HepG2 (cell line): ENCODE measurements around the gene NME1. TPM values are rescaled to one million over a fixed set of nuclear protein-coding genes. Genes with fewer than 3 reads are reported as not detected.

Experiments
- ASH2L ChIP-seq: fragments of 300-600, 200-600 bp; sonication (generic); IDR thresholded peaks from 2 replicates; pipeline ENCODE4 v1.7.0; 2017; ENCODE audit warnings: low read depth, mild to moderate bottlenecking, moderate library complexity, mixed read lengths, low read length; ENCODE audit not compliant: insufficient read length
- ATM ChIP-seq: fragments of 450-650 bp; IDR thresholded peaks from 2 replicates; pipeline ENCODE4 v1.7.1; 2017; ENCODE audit warnings: mild to moderate bottlenecking, borderline replicate concordance
- CBX5 ChIP-seq: sonication (generic); formaldehyde crosslinking; IDR thresholded peaks from 2 replicates; pipeline ENCODE4 v1.4.0; 2020; ENCODE audit warnings: missing genetic modification reagents, borderline replicate concordance
- DR1 ChIP-seq: sonication (generic); formaldehyde crosslinking; IDR thresholded peaks from 2 replicates; pipeline ENCODE4 v1.8.0; 2021; ENCODE audit warnings: mild to moderate bottlenecking, missing genetic modification reagents, inconsistent platforms
- GTF3A ChIP-seq: sonication (generic); formaldehyde crosslinking; conservative IDR thresholded peaks from 2 replicates; pipeline ENCODE4 v1.4.0; 2020; ENCODE audit warnings: mild to moderate bottlenecking, missing genetic modification reagents
- HNRNPLL ChIP-seq: fragments of 200-400 bp; formaldehyde crosslinking; IDR thresholded peaks from 2 replicates; pipeline ENCODE4 v1.6.1; 2017; ENCODE audit warnings: mild to moderate bottlenecking, low read depth, low read length; ENCODE audit not compliant: poor library complexity, severe bottlenecking
- IRX3 ChIP-seq: sonication (generic); formaldehyde crosslinking; IDR thresholded peaks from 2 replicates; pipeline ENCODE4 v1.8.1; 2023; ENCODE audit warnings: mild to moderate bottlenecking, low read depth, missing genetic modification reagents, borderline replicate concordance
- KDM2A ChIP-seq: sonication (generic); formaldehyde crosslinking; IDR thresholded peaks from 2 replicates; pipeline ENCODE4 v1.4.0; 2020; ENCODE audit warnings: low read depth, missing genetic modification reagents, borderline replicate concordance
- KDM6A ChIP-seq: IDR thresholded peaks from 2 replicates; pipeline ENCODE4 v1.6.1; 2016; ENCODE audit warnings: low read depth
- KLF6 ChIP-seq: IDR thresholded peaks from 2 replicates; pipeline ENCODE4 v1.8.0; 2016; ENCODE audit warnings: missing biosample characterization, missing genetic modification reagents
- MAFG ChIP-seq: sonication (generic); formaldehyde crosslinking; IDR thresholded peaks from 2 replicates; pipeline ENCODE4 v1.5.1; 2020; ENCODE audit warnings: mild to moderate bottlenecking, missing genetic modification reagents
- MED1 ChIP-seq: sonication (generic); formaldehyde crosslinking; IDR thresholded peaks from 2 replicates; pipeline ENCODE4 v1.4.0; 2020; ENCODE audit warnings: missing genetic modification reagents
- NCOA1 ChIP-seq: sonication (generic); formaldehyde crosslinking; IDR thresholded peaks from 2 replicates; pipeline ENCODE4 v1.9.0; 2021; ENCODE audit warnings: missing genetic modification reagents
- NFIB ChIP-seq: sonication (generic); formaldehyde crosslinking; IDR thresholded peaks from 2 replicates; pipeline ENCODE4 v1.9.0; 2021; ENCODE audit warnings: missing genetic modification reagents, mild to moderate bottlenecking, borderline replicate concordance
- NPAS2 ChIP-seq: sonication (generic); formaldehyde crosslinking; IDR thresholded peaks from 2 replicates; pipeline ENCODE4 v1.8.0; 2022; ENCODE audit warnings: mild to moderate bottlenecking, missing genetic modification reagents, borderline replicate concordance
- PHF20 ChIP-seq: sonication (generic); formaldehyde crosslinking; IDR thresholded peaks from 2 replicates; pipeline ENCODE4 v1.5.0; 2020; ENCODE audit warnings: mild to moderate bottlenecking, missing genetic modification reagents
- RCOR2 ChIP-seq: IDR thresholded peaks from 2 replicates; pipeline ENCODE4 v1.6.1; 2016; ENCODE audit warnings: missing biosample characterization, missing genetic modification reagents
- RFXAP ChIP-seq: sonication (generic); formaldehyde crosslinking; IDR thresholded peaks from 2 replicates; pipeline ENCODE4 v1.4.0; 2020; ENCODE audit warnings: missing genetic modification reagents, borderline replicate concordance
- SOX6 ChIP-seq, 2 experiments: fragments of 450-650 bp in 1 of 2; sonication (generic) in 1 of 2; formaldehyde crosslinking in 1 of 2; IDR thresholded peaks; 2 replicates each; pipeline versions ENCODE4 v1.4.0 to v1.6.1; 2017 to 2020; ENCODE audit warnings: antibody characterized with exemption in 1 of 2, mild to moderate bottlenecking in 1 of 2, missing genetic modification reagents in 1 of 2
- ZNF253 ChIP-seq: sonication (generic); formaldehyde crosslinking; IDR thresholded peaks from 2 replicates; pipeline ENCODE4 v1.8.0; 2022; ENCODE audit warnings: mild to moderate bottlenecking, missing genetic modification reagents, borderline replicate concordance
- ZNF367 ChIP-seq: sonication (generic); formaldehyde crosslinking; IDR thresholded peaks from 2 replicates; pipeline ENCODE4 v1.4.0; 2020; ENCODE audit warnings: missing genetic modification reagents, borderline replicate concordance
- ZNF747 ChIP-seq: sonication (generic); formaldehyde crosslinking; IDR thresholded peaks from 2 replicates; pipeline ENCODE4 v1.8.1; 2023; ENCODE audit warnings: missing genetic modification reagents, mild to moderate bottlenecking, borderline replicate concordance
- ZNF775 ChIP-seq: sonication (generic); formaldehyde crosslinking; IDR thresholded peaks from 2 replicates; pipeline ENCODE4 v1.4.0; 2020; ENCODE audit warnings: missing genetic modification reagents, mild to moderate bottlenecking, moderate library complexity, borderline replicate concordance
- ZNF792 ChIP-seq: IDR thresholded peaks from 2 replicates; pipeline ENCODE4 v1.6.1; 2016
- polyA plus RNA-seq, 8 experiments: library from polyadenylated mRNA; depleted of rRNA in 3 of 8; stranded (reverse) in 7 of 8; unstranded in 1 of 8; fragments of >200 nt; fragmentation: Illumina TruSeq in 4 of 8; extraction: Trizol in 4 of 8; gene quantifications; 2 replicates each; pipeline versions ENCODE4 v1.2.1 to v1.2.3, GENCODE V29; 2011 to 2016; ENCODE audit warnings: low read depth in 4 of 8, missing spikeins in 1 of 8, mixed read lengths in 1 of 8; ENCODE audit not compliant: insufficient read depth in 1 of 8
- total RNA-seq, 5 experiments: library from RNA; depleted of rRNA; stranded (reverse); fragments of >200 nt; fragmentation: Illumina TruSeq; extraction: Trizol; gene quantifications; 2 replicates each; pipeline ENCODE4 v1.2.3, GENCODE V29; 2016; ENCODE audit warnings: low read depth in 1 of 5
- TF ChIP-seq, protein P1 (sequence below): IDR thresholded peaks from 2 replicates; pipeline ENCODE4 v1.6.1; 2016; ENCODE audit warnings: low read depth, borderline replicate concordance
- TF ChIP-seq, protein P2 (sequence below): sonication (generic); formaldehyde crosslinking; conservative IDR thresholded peaks from 2 replicates; pipeline ENCODE4 v1.8.0; 2022; ENCODE audit warnings: mild to moderate bottlenecking, moderate library complexity, missing genetic modification reagents
- TF ChIP-seq, protein P3 (sequence below): IDR thresholded peaks from 2 replicates; pipeline ENCODE4 v1.6.1; 2016; ENCODE audit warnings: low read depth, control low read depth

NME1 gene
- total and polyA plus RNA-seq, 2 of the 13 experiments (the other 11 are each of a cell fraction or from before 2014, with no cell fraction given) = 295 to 516 TPM

DNA sequence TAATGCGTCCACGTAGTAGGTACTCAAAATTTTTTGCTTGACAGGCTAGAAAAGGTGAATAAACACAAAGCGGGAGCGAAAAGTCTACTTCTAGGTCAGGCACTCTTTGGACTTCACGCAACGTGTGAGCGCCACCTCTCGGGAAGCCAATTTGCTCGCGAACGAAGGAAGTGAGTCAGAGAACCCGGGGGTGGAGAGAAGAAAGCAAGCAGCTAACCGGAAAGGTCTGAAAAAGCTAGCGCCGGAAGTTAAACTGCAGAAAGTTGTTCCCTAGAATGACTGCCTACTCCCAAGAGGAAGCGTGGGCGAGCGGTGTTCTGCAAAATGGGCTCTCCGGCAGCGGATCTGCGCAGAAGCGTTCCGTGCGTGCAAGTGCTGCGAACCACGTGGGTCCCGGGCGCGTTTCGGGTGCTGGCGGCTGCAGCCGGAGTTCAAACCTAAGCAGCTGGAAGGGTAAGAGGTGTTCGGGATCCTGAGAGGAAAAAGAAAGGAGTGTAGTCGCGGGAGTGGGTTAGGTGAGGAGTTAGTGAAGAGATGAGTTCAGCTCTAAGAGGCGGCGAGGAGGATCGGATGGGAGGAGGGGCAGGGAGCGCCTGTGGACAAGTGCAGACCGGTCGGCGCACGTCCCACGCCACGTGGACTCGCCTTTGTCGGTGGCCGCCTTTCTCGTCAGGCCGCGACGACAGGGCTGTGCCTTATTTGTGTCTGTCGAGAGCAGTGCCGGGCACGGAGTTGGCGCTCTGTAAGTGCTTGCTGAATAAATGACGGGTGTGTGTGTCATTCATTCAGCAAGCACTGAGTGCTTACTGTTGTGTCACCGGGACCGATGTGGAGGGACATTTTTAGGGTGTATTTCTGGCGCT is at the start of gene NME1 (continued):
- TF ChIP-seq IRX3 (CRISPR knock-in tag) (0 out of 2 replicates have a peak, but pooled peaks have one; percentile 2), RFXAP (CRISPR knock-in tag) (peak; percentile 96), RCOR2 (CRISPR knock-in tag) (peak; percentile 81), MED1 (CRISPR knock-in tag) (peak; percentile 98), ZNF747 (CRISPR knock-in tag) (peak; percentile 98; the same call in 1 of the 2 replicates), KDM6A (CRISPR knock-in tag) (no peak), ZNF253 (CRISPR knock-in tag) (peak; percentile 66), ATM (no peak), GTF3A (peak; percentile 94), DR1 (CRISPR knock-in tag) (peak; percentile 95; the same call in 1 of the 2 replicates), NFIB (no peak), NPAS2 (CRISPR knock-in tag) (no peak), HNRNPLL (peak; percentile 86), KLF6 (CRISPR knock-in tag) (peak; percentile 99), ASH2L (peak; percentile 100), PHF20 (CRISPR knock-in tag) (peak; percentile 99), SOX6 (IDR thresholded peaks at IDR 0.05) (no peak), SOX6 (CRISPR knock-in tag; IDR thresholded peaks at IDR 0.05) (peak; percentile 90), CBX5 (peak; percentile 100), ZNF775 (CRISPR knock-in tag) (peak; percentile 98), MAFG (CRISPR knock-in tag) (no peak), KDM2A (CRISPR knock-in tag) (peak; percentile 99), NCOA1 (CRISPR knock-in tag) (peak; percentile 88; the same call in 1 of the 2 replicates), ZNF792 (CRISPR knock-in tag) (peak; percentile 97), ZNF367 (CRISPR knock-in tag) (peak; percentile 95)
- TF ChIP-seq, protein P1, sequence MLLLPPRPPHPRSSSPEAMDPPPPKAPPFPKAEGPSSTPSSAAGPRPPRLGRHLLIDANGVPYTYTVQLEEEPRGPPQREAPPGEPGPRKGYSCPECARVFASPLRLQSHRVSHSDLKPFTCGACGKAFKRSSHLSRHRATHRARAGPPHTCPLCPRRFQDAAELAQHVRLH (CRISPR knock-in tag) = peak; percentile 100
- TF ChIP-seq, protein P2, sequence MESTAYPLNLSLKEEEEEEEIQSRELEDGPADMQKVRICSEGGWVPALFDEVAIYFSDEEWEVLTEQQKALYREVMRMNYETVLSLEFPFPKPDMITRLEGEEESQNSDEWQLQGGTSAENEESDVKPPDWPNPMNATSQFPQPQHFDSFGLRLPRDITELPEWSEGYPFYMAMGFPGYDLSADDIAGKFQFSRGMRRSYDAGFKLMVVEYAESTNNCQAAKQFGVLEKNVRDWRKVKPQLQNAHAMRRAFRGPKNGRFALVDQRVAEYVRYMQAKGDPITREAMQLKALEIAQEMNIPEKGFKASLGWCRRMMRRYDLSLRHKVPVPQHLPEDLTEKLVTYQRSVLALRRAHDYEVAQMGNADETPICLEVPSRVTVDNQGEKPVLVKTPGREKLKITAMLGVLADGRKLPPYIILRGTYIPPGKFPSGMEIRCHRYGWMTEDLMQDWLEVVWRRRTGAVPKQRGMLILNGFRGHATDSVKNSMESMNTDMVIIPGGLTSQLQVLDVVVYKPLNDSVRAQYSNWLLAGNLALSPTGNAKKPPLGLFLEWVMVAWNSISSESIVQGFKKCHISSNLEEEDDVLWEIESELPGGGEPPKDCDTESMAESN = peak; percentile 99
- TF ChIP-seq, protein P3, sequence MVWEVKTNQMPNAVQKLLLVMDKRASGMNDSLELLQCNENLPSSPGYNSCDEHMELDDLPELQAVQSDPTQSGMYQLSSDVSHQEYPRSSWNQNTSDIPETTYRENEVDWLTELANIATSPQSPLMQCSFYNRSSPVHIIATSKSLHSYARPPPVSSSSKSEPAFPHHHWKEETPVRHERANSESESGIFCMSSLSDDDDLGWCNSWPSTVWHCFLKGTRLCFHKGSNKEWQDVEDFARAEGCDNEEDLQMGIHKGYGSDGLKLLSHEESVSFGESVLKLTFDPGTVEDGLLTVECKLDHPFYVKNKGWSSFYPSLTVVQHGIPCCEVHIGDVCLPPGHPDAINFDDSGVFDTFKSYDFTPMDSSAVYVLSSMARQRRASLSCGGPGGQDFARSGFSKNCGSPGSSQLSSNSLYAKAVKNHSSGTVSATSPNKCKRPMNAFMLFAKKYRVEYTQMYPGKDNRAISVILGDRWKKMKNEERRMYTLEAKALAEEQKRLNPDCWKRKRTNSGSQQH = peak; percentile 99
